ENCODE data around the gene MRPS11. TPM values are rescaled to one million over a fixed set of nuclear protein-coding genes. Genes with fewer than 3 reads are reported as not detected.
A peak's percentile ranks its signal among the peaks of the same experiment; 100 is the strongest.

Gene MRPS11
- total and polyA plus RNA-seq, 10 of the 15 experiments (the other 5 are each of a cell fraction or from before 2014, with no cell fraction given), result 37.1 to 148 (median 68.7) TPM

DNA sequence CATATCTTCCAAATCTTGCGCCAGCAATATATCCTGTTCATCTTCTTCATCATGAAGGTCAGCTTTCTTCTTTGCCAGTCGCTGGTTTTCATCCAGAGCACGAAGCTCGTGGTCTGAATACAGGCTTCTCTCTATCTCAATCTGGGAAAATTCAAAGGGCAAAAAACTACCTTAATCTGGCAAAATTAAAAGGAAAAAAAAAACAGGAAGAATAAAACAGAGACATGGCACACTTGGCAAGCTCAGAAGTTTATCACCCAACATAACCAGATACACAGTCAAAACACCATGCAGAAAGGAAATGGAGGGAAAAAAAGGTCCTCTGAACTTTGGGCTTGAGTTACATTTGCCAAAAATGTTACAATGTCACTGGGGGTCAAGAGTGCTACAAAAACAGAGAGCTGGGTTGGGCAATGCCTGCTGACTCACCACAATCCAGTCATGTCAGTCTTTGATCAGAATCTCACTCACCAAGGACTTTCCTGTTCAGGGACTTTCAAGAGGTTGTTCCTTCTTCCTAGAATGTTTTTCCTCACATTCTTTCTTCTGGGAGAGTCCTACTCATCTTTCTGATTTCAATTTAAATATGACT lies 1.8 kb upstream of the MRPS11 start:
- H3K27ac ChIP-seq (ENCODE audit: control insufficient read depth, insufficient read depth), result no peak overlapping the region
- intact Hi-C loops (cut with micrococcal nuclease; ENCODE audit: unreplicated experiment), result no loop called here
- SMC1A ChIA-PET (ENCODE audit: uncharacterized antibody, unreplicated experiment), result interaction anchor here (0.6 to 1.3 kb wide), 2 partner anchors 10 to 57 kb away, joined by 3 read pairs; no protein-coding TSS in a partner anchor
- BruUV-seq (replicated peaks), result no TSS peak
- no peak overlapping the region for H3K9ac ChIP-seq (ENCODE audit: control insufficient read depth, insufficient read depth, low read length)
- H3K79me2 ChIP-seq (ENCODE audit: control insufficient read depth, insufficient read depth, low read length), result peaks cover 33% of the 10 kb centered on the region
- no peak for FAIRE-seq
- no peaks in the 10 kb centered on the region for H4K20me1 ChIP-seq (ENCODE audit: control insufficient read depth, insufficient read depth)
- no peaks in the 10 kb centered on the region for H3K9me3 ChIP-seq (replicated peaks; ENCODE audit: control insufficient read depth, insufficient read depth, low read length)
- H3K36me3 ChIP-seq (ENCODE audit: control insufficient read depth in 2 of 2, insufficient read depth in 2 of 2, low read length in 1 of 2), result peaks cover 4 to 6% of the 10 kb centered on the region in 2 experiments; a peak in 3 of 4 replicates
- no peak for DNase-seq (ENCODE audit: low read depth, low spot score)
- POLR2A ChIA-PET, result interaction anchor here (1.7 kb wide), 1 partner anchor 158 kb away, joined by 3 read pairs; no protein-coding TSS in a partner anchor
- peaks cover 3% of the 10 kb centered on the region; the same call in 1 of the 2 replicates for H3K4me1 ChIP-seq (ENCODE audit: control insufficient read depth, insufficient read depth, low read length)
- no peak overlapping the region; the same call in 1 of the 2 replicates for H3K4me3 ChIP-seq
- in situ Hi-C loops (cut with MboI), result no loop called here
- ATAC-seq, result no peak
- H3K27me3 ChIP-seq (replicated peaks in 1 of 2; ENCODE audit: control insufficient read depth in 2 of 2, insufficient read depth in 2 of 2, low read length in 1 of 2), result no peaks in the 10 kb centered on the region
- H3K4me2 ChIP-seq (ENCODE audit: control insufficient read depth, insufficient read depth), result peak overlapping the region; percentile 87
- CTCF ChIA-PET, result interaction anchor here (0.6 to 4.1 kb wide), 3 partner anchors 9 to 170 kb away, joined by 3 to 24 read pairs (median 5); no protein-coding TSS in a partner anchor
- no peak overlapping the region for H2AFZ ChIP-seq (ENCODE audit: control insufficient read depth, low read depth, low read length)
- TF ChIP-seq CREM (IDR thresholded peaks at IDR 0.05; ENCODE audit: low read depth) (no peak), MYC (IDR thresholded peaks at IDR 0.05; ENCODE audit: insufficient read depth, insufficient read length, insufficient replicate concordance, low read length, severe bottlenecking) (no peak), JUNB (IDR thresholded peaks at IDR 0.05) (no peak), BCL11A (IDR thresholded peaks at IDR 0.05; ENCODE audit: low read depth, low read length) (no peak), ZBED1 (IDR thresholded peaks at IDR 0.05; ENCODE audit: borderline replicate concordance) (no peak)
- 80% methylated on average over 4 of the region's 4 CpGs for WGBS (ENCODE audit: insufficient coverage, insufficient replicate concordance, low lambda C conversion rate, missing lambda C conversion rate)
- RAD21 ChIA-PET (ENCODE audit: unreplicated experiment), result no interaction called here

DNA sequence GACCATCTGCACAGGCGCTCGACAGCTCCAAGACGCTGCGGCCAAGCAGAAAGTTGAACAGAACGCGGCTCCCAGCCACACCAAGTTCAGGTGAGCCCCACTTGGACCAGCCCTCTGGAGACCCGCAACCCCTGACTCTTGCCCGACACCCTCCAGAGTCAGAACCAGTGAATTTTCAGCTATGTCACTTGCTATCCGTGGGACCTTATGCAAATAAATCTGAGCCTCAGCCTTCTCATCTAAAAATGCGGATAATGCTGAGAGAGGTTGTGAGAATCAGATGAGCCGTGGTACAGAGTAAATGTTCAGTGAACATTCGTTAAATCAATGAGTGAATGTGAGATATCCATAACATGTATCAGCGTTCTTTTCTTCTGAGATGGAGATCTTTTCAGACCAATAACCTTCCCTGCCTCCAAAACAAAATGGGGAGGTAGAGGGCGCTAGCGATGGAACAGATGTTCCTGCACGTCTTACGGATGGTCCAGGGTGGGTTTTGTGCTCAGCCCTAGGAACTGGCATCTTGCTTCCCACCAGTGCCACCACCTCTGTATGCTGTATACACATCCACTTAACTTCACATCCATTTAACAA lies 524 bp downstream of the MRPS11 start:
- no peak for DNase-seq (ENCODE audit: low read depth, low spot score)
- TF ChIP-seq, protein P1, sequence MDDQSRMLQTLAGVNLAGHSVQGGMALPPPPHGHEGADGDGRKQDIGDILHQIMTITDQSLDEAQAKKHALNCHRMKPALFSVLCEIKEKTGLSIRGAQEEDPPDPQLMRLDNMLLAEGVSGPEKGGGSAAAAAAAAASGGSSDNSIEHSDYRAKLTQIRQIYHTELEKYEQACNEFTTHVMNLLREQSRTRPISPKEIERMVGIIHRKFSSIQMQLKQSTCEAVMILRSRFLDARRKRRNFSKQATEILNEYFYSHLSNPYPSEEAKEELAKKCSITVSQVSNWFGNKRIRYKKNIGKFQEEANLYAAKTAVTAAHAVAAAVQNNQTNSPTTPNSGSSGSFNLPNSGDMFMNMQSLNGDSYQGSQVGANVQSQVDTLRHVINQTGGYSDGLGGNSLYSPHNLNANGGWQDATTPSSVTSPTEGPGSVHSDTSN (IDR thresholded peaks at IDR 0.05; ENCODE audit: insufficient replicate concordance, low read depth, low read length), result no peak
- TF ChIP-seq, protein P2, sequence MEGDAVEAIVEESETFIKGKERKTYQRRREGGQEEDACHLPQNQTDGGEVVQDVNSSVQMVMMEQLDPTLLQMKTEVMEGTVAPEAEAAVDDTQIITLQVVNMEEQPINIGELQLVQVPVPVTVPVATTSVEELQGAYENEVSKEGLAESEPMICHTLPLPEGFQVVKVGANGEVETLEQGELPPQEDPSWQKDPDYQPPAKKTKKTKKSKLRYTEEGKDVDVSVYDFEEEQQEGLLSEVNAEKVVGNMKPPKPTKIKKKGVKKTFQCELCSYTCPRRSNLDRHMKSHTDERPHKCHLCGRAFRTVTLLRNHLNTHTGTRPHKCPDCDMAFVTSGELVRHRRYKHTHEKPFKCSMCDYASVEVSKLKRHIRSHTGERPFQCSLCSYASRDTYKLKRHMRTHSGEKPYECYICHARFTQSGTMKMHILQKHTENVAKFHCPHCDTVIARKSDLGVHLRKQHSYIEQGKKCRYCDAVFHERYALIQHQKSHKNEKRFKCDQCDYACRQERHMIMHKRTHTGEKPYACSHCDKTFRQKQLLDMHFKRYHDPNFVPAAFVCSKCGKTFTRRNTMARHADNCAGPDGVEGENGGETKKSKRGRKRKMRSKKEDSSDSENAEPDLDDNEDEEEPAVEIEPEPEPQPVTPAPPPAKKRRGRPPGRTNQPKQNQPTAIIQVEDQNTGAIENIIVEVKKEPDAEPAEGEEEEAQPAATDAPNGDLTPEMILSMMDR (IDR thresholded peaks at IDR 0.05 in 2 of 3, conservative IDR thresholded peaks at IDR 0.05 in 1 of 3; ENCODE audit: control insufficient read depth in 2 of 3, extremely low read depth in 1 of 3, insufficient read depth in 1 of 3, low read depth in 3 of 3, low read length in 3 of 3), result peak; percentile 35 to 40 (median 35); a peak in 4 of 6 replicates
- TF ChIP-seq, protein P3, sequence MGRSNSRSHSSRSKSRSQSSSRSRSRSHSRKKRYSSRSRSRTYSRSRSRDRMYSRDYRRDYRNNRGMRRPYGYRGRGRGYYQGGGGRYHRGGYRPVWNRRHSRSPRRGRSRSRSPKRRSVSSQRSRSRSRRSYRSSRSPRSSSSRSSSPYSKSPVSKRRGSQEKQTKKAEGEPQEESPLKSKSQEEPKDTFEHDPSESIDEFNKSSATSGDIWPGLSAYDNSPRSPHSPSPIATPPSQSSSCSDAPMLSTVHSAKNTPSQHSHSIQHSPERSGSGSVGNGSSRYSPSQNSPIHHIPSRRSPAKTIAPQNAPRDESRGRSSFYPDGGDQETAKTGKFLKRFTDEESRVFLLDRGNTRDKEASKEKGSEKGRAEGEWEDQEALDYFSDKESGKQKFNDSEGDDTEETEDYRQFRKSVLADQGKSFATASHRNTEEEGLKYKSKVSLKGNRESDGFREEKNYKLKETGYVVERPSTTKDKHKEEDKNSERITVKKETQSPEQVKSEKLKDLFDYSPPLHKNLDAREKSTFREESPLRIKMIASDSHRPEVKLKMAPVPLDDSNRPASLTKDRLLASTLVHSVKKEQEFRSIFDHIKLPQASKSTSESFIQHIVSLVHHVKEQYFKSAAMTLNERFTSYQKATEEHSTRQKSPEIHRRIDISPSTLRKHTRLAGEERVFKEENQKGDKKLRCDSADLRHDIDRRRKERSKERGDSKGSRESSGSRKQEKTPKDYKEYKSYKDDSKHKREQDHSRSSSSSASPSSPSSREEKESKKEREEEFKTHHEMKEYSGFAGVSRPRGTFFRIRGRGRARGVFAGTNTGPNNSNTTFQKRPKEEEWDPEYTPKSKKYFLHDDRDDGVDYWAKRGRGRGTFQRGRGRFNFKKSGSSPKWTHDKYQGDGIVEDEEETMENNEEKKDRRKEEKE (IDR thresholded peaks at IDR 0.05), result no peak

More for the DNA sequence above, 524 bp downstream of the MRPS11 start:
- Histone ChIP-seq H2AFZ (ENCODE audit: control insufficient read depth, low read depth, low read length) (peak overlapping the region; percentile 99), H3K4me3 (peak overlapping the region; percentile 95), H3K79me2 (ENCODE audit: control insufficient read depth, insufficient read depth, low read length) (peaks cover 36% of the 10 kb centered on the region), H3K4me1 (ENCODE audit: control insufficient read depth, insufficient read depth, low read length) (peaks cover 10% of the 10 kb centered on the region), H3K27me3 (replicated peaks in 1 of 2; ENCODE audit: control insufficient read depth in 2 of 2, insufficient read depth in 2 of 2, low read length in 1 of 2) (no peaks in the 10 kb centered on the region), H3K4me2 (ENCODE audit: control insufficient read depth, insufficient read depth) (peak overlapping the region; percentile 60), H3K27ac (ENCODE audit: control insufficient read depth, insufficient read depth) (peak overlapping the region; percentile 97), H3K9ac (ENCODE audit: control insufficient read depth, insufficient read depth, low read length) (peak overlapping the region; percentile 85), H4K20me1 (ENCODE audit: control insufficient read depth, insufficient read depth) (no peaks in the 10 kb centered on the region), H3K36me3 (ENCODE audit: control insufficient read depth in 2 of 2, insufficient read depth in 2 of 2, low read length in 1 of 2) (peaks cover under 1 to 4% of the 10 kb centered on the region in 2 experiments; a peak in 3 of 4 replicates), H3K9me3 (replicated peaks; ENCODE audit: control insufficient read depth, insufficient read depth, low read length) (no peaks in the 10 kb centered on the region)
- in situ Hi-C loops (cut with MboI), result no loop called here
- RAD21 ChIA-PET (ENCODE audit: unreplicated experiment), result interaction anchor here (1.0 to 1.2 kb wide), 2 partner anchors 147 to 157 kb away, joined by 3 to 5 read pairs; no protein-coding TSS in a partner anchor
- SMC1A ChIA-PET (ENCODE audit: uncharacterized antibody, unreplicated experiment), result interaction anchor here (0.8 to 1.3 kb wide), 3 partner anchors 12 to 50 kb away, joined by 3 to 4 read pairs (median 3); no protein-coding TSS in a partner anchor
- ATAC-seq, result peak; percentile 8
- TSS peak; percentile 57 for BruUV-seq (replicated peaks)
- WGBS (ENCODE audit: insufficient coverage, insufficient replicate concordance, low lambda C conversion rate, missing lambda C conversion rate), result 2% methylated on average over 17 of the region's 17 CpGs
- POLR2A ChIA-PET, result interaction anchor here (1.0 to 1.4 kb wide), 4 partner anchors 12 to 170 kb away, joined by 3 to 5 read pairs (median 4); partner anchors contain the start of gene AEN
- intact Hi-C loops (cut with micrococcal nuclease; ENCODE audit: unreplicated experiment), result loop anchor here (1.0 kb wide), 1 partner anchor 78 kb away; the partner anchor contains the start of gene DET1
- CTCF ChIA-PET, result interaction anchor here (0.7 to 4.1 kb wide), 7 partner anchors 12 to 776 kb away, joined by 3 to 24 read pairs (median 4); partner anchors contain the start of genes AEN, FANCI and ISG20
- no peak for FAIRE-seq
